ENCODE measurements around the gene CORO6. TPM values are rescaled to one million over a fixed set of nuclear protein-coding genes. Genes with fewer than 3 reads are reported as not detected.

CORO6 gene
- total and polyA plus RNA-seq, 10 of the 15 experiments (the other 5 are each of a cell fraction or from before 2014, with no cell fraction given): 0.26 to 5.0 (median 1.7) TPM; not detected in 1

DNA sequence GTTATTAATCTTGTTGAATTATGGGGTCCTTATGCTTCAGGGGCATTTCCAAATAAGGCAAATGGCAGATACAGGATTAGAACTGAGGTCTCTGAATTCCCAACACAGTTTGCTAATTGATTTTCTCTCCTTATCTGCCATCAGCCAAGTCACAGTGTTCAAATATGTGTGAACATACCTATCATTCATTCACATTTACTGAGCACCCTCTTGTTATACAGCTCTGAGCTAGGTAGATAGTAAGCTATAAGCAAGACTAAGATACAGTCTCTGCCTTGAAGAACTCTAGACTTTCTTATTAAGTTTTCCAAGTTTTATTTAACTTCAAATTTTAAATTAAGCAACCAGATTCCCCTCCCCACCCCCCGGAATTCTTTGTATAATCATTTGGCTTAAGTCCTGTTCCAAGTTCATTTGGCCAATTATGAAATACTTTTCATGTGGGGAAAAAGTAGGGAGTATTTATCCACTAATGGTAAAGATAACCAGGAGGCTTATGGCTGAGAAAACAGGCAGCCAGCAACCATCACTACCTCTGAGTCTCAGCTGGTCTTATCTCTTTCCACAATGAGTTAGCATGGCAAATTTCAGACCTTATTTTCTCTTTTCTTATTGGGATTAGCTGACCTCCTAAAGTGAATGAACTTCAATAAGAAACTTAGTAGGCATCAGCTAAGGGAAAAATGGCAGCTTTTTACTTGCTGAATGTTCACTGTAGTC lies 31.4 kb upstream of the CORO6 start:
- ChIA-PET CTCF (interaction anchor here (0.7 to 2.8 kb wide), 9 partner anchors 11 to 351 kb away, joined by 3 to 17 read pairs (median 5); no protein-coding TSS in a partner anchor), RAD21 (ENCODE audit: unreplicated experiment) (interaction anchor here (0.5 to 2.3 kb wide), 7 partner anchors 15 to 1148 kb away, joined by 3 to 7 read pairs (median 3); no protein-coding TSS in a partner anchor), POLR2A (interaction anchor here (0.6 to 1.4 kb wide), 3 partner anchors 51 to 124 kb away, joined by 3 to 4 read pairs (median 3); no protein-coding TSS in a partner anchor), SMC1A (ENCODE audit: uncharacterized antibody, unreplicated experiment) (interaction anchor here (0.8 to 3.1 kb wide), 11 partner anchors 9 to 125 kb away, joined by 3 to 12 read pairs (median 5); no protein-coding TSS in a partner anchor)
- intact Hi-C loops (cut with micrococcal nuclease; ENCODE audit: unreplicated experiment) (no loop called here), in situ Hi-C loops (cut with MboI) (no loop called here)
- no peaks in the 10 kb centered on the region for H4K20me1 ChIP-seq (ENCODE audit: control insufficient read depth, insufficient read depth)
- no peaks in the 10 kb centered on the region for H3K4me1 ChIP-seq (ENCODE audit: control insufficient read depth, insufficient read depth, low read length)
- WGBS (ENCODE audit: insufficient coverage, insufficient replicate concordance, low lambda C conversion rate, missing lambda C conversion rate): 95% methylated on average over 1 of the region's 1 CpG
- no peak overlapping the region for H3K4me2 ChIP-seq (ENCODE audit: control insufficient read depth, insufficient read depth)
- no peak overlapping the region for H3K9ac ChIP-seq (ENCODE audit: control insufficient read depth, insufficient read depth, low read length)
- H3K4me3 ChIP-seq: no peak overlapping the region
- BruUV-seq (replicated peaks): no TSS peak
- no peaks in the 10 kb centered on the region for H3K9me3 ChIP-seq (replicated peaks; ENCODE audit: control insufficient read depth, insufficient read depth, low read length)
- H3K36me3 ChIP-seq (ENCODE audit: control insufficient read depth in 2 of 2, insufficient read depth in 2 of 2, low read length in 1 of 2): peaks cover 1 to 7% of the 10 kb centered on the region in 2 experiments; a peak in 3 of 4 replicates
- H3K27me3 ChIP-seq (replicated peaks in 1 of 2; ENCODE audit: control insufficient read depth in 2 of 2, insufficient read depth in 2 of 2, low read length in 1 of 2): no peaks in the 10 kb centered on the region
- DNase-seq (ENCODE audit: low read depth, low spot score) (no peak), FAIRE-seq (no peak), ATAC-seq (no peak)
- H2AFZ ChIP-seq (ENCODE audit: control insufficient read depth, low read depth, low read length): no peak overlapping the region
- no peaks in the 10 kb centered on the region for H3K79me2 ChIP-seq (ENCODE audit: control insufficient read depth, insufficient read depth, low read length)
- H3K27ac ChIP-seq (ENCODE audit: control insufficient read depth, insufficient read depth): no peak overlapping the region
- TF ChIP-seq EED (IDR thresholded peaks at IDR 0.05; ENCODE audit: low read depth): no peak
- no peak for TF ChIP-seq SMC3 (IDR thresholded peaks at IDR 0.05; ENCODE audit: borderline replicate concordance, low read length)
- TF ChIP-seq SIX5 (IDR thresholded peaks at IDR 0.05; ENCODE audit: low read depth, low read length, severe bottlenecking): no peak
- TF ChIP-seq PML (IDR thresholded peaks at IDR 0.05; ENCODE audit: low read length): no peak
- TF ChIP-seq RUNX3 (IDR thresholded peaks at IDR 0.05; ENCODE audit: low read length): no peak
- TF ChIP-seq, protein P1, sequence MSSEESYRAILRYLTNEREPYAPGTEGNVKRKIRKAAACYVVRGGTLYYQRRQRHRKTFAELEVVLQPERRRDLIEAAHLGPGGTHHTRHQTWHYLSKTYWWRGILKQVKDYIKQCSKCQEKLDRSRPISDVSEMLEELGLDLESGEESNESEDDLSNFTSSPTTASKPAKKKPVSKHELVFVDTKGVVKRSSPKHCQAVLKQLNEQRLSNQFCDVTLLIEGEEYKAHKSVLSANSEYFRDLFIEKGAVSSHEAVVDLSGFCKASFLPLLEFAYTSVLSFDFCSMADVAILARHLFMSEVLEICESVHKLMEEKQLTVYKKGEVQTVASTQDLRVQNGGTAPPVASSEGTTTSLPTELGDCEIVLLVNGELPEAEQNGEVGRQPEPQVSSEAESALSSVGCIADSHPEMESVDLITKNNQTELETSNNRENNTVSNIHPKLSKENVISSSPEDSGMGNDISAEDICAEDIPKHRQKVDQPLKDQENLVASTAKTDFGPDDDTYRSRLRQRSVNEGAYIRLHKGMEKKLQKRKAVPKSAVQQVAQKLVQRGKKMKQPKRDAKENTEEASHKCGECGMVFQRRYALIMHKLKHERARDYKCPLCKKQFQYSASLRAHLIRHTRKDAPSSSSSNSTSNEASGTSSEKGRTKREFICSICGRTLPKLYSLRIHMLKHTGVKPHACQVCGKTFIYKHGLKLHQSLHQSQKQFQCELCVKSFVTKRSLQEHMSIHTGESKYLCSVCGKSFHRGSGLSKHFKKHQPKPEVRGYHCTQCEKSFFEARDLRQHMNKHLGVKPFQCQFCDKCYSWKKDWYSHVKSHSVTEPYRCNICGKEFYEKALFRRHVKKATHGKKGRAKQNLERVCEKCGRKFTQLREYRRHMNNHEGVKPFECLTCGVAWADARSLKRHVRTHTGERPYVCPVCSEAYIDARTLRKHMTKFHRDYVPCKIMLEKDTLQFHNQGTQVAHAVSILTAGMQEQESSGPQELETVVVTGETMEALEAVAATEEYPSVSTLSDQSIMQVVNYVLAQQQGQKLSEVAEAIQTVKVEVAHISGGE (CRISPR knock-in tag; IDR thresholded peaks at IDR 0.05): no peak
- no peak for TF ChIP-seq DPF2 (IDR thresholded peaks at IDR 0.05)
- no peak for TF ChIP-seq HDAC6 (IDR thresholded peaks at IDR 0.05; ENCODE audit: unreplicated experiment)
- TF ChIP-seq, protein P2, sequence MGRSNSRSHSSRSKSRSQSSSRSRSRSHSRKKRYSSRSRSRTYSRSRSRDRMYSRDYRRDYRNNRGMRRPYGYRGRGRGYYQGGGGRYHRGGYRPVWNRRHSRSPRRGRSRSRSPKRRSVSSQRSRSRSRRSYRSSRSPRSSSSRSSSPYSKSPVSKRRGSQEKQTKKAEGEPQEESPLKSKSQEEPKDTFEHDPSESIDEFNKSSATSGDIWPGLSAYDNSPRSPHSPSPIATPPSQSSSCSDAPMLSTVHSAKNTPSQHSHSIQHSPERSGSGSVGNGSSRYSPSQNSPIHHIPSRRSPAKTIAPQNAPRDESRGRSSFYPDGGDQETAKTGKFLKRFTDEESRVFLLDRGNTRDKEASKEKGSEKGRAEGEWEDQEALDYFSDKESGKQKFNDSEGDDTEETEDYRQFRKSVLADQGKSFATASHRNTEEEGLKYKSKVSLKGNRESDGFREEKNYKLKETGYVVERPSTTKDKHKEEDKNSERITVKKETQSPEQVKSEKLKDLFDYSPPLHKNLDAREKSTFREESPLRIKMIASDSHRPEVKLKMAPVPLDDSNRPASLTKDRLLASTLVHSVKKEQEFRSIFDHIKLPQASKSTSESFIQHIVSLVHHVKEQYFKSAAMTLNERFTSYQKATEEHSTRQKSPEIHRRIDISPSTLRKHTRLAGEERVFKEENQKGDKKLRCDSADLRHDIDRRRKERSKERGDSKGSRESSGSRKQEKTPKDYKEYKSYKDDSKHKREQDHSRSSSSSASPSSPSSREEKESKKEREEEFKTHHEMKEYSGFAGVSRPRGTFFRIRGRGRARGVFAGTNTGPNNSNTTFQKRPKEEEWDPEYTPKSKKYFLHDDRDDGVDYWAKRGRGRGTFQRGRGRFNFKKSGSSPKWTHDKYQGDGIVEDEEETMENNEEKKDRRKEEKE (IDR thresholded peaks at IDR 0.05): no peak
- TF ChIP-seq ZBED1 (IDR thresholded peaks at IDR 0.05; ENCODE audit: borderline replicate concordance): no peak
- no peak for TF ChIP-seq BCL11A (IDR thresholded peaks at IDR 0.05; ENCODE audit: low read depth, low read length)
- TF ChIP-seq LARP7 (IDR thresholded peaks at IDR 0.05): no peak
- no peak for TF ChIP-seq SRF (IDR thresholded peaks at IDR 0.05; ENCODE audit: low read depth in 2 of 2, low read length in 2 of 2)
- TF ChIP-seq, protein P3, sequence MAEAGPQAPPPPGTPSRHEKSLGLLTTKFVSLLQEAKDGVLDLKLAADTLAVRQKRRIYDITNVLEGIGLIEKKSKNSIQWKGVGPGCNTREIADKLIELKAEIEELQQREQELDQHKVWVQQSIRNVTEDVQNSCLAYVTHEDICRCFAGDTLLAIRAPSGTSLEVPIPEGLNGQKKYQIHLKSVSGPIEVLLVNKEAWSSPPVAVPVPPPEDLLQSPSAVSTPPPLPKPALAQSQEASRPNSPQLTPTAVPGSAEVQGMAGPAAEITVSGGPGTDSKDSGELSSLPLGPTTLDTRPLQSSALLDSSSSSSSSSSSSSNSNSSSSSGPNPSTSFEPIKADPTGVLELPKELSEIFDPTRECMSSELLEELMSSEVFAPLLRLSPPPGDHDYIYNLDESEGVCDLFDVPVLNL (IDR thresholded peaks at IDR 0.05; ENCODE audit: low read depth, low read length): no peak
- TF ChIP-seq ZNF24 (IDR thresholded peaks at IDR 0.05): no peak
